ENCODE data around the gene ADCYAP1. TPM values are rescaled to one million over a fixed set of nuclear protein-coding genes. Genes with fewer than 3 reads are reported as not detected.

ADCYAP1 gene
- total RNA-seq, 1 donor from 2014 or later = 1.5 TPM

DNA sequence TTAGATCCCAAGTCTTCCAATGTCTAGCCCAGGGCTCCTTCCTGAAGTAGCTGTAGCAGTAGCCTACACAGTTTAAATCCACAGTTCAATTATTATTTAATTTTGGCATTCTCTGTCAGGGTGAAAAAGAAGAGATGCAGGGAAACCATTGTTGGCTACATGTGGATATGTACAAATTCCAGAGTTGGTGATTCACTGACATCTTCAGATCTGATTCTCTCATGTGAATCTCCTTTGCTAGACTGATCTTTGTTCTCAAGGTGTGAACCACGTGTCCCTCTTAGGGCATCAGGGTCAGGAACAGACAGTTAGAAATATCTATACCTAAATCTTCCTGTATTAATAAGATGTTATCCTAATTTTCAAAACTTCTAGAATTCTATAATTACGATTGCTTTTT is 36.7 kb downstream of the ADCYAP1 start:
- no peak for DNase-seq
- no peaks in the 10 kb centered on the region for H3K27me3 ChIP-seq
- TF ChIP-seq, protein P1, sequence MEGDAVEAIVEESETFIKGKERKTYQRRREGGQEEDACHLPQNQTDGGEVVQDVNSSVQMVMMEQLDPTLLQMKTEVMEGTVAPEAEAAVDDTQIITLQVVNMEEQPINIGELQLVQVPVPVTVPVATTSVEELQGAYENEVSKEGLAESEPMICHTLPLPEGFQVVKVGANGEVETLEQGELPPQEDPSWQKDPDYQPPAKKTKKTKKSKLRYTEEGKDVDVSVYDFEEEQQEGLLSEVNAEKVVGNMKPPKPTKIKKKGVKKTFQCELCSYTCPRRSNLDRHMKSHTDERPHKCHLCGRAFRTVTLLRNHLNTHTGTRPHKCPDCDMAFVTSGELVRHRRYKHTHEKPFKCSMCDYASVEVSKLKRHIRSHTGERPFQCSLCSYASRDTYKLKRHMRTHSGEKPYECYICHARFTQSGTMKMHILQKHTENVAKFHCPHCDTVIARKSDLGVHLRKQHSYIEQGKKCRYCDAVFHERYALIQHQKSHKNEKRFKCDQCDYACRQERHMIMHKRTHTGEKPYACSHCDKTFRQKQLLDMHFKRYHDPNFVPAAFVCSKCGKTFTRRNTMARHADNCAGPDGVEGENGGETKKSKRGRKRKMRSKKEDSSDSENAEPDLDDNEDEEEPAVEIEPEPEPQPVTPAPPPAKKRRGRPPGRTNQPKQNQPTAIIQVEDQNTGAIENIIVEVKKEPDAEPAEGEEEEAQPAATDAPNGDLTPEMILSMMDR (IDR thresholded peaks at IDR 0.05) = no peak
- no peak overlapping the region for H3K4me3 ChIP-seq
- intact Hi-C loops (cut with DNase I) = no loop called here
- H3K27ac ChIP-seq = no peak overlapping the region
- no peaks in the 10 kb centered on the region for H3K9me3 ChIP-seq
- no peaks in the 10 kb centered on the region for H3K36me3 ChIP-seq
- no peaks in the 10 kb centered on the region for H3K4me1 ChIP-seq
- ATAC-seq = no peak

DNA sequence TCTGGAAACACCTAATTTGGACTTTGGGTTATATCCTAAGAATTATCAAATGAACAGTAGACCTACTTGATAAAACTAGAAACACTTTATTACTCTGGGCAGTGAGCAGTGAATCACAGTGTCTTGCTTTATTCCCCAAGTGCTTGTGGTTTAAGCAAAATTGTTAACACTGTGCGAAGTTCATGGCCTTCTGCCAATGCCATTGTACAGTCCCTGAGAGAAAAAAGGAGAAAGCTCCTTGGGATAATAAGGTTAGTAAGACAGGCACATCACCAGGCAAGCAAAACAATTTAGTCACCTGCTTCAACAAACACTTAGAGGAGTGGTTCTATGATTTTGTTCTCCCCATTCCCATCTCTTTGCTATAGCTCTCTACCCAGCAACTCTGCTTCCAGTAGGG is 39.8 kb downstream of the ADCYAP1 start:
- H3K4me3 ChIP-seq = no peak overlapping the region
- no peak for DNase-seq
- TF ChIP-seq, protein P1 (IDR thresholded peaks at IDR 0.05) = no peak
- H3K4me1 ChIP-seq = no peaks in the 10 kb centered on the region
- no peaks in the 10 kb centered on the region for H3K36me3 ChIP-seq
- H3K27me3 ChIP-seq = no peaks in the 10 kb centered on the region
- no peak overlapping the region for H3K27ac ChIP-seq
- ATAC-seq = no peak
- no peaks in the 10 kb centered on the region for H3K9me3 ChIP-seq
- intact Hi-C loops (cut with DNase I) = no loop called here

DNA sequence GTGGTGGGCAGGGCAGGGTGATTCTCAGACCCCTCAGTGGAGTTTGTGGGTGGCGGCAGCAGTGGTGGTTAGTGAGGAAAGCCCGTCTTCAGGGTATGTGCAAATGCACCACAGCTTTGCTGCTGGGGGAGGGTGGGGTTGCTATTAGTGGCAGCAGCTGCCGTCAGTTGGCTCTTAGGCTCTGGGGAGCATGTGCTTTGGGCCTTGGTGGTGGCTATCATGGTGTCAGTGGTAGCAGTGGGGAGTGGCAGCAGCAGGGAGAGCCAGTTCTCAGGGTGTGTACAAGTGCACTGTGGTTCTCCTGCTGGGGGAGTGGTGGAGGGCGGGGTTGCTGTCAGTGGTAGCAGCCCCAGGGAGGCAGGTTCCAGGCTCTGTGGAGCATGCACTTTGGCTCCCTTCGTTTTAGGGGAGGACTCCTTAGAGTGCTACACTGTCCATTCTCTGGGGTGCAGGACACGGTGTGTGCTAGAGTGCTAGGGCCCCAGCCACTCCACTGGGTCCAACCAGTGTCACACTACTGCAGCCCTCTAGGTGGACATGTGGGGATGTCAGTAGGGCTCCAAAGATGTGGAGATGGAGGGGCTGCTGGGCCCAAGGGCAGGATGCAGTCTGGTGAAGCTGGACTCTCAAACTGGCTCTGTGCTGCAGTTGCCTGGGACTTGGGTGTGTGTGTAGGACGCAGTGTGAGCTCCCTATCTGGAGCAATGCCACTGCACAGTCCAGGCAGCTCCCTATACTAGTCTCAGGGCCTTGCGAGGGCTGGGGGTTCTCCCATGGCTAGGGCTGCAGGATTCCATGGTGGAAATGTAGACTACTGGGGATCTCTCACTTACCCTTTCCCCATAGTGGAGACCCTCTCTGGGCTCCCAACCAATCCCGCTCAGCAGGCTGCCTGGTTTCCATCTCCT is 45.3 kb downstream of the ADCYAP1 start:
- TF ChIP-seq, protein P1 (IDR thresholded peaks at IDR 0.05) = no peak
- Histone ChIP-seq H3K27ac (no peak overlapping the region), H3K4me3 (no peak overlapping the region), H3K9me3 (no peaks in the 10 kb centered on the region), H3K4me1 (no peaks in the 10 kb centered on the region), H3K36me3 (no peaks in the 10 kb centered on the region), H3K27me3 (peaks cover 5% of the 10 kb centered on the region)
- DNase-seq (no peak), ATAC-seq (peak; percentile 50)
- intact Hi-C loops (cut with DNase I) = no loop called here

GRCh38 chr18:950882-951495 is 46.3 kb downstream of the ADCYAP1 start:
- H3K27ac ChIP-seq = no peak overlapping the region
- no peaks in the 10 kb centered on the region for H3K36me3 ChIP-seq
- H3K9me3 ChIP-seq = no peaks in the 10 kb centered on the region
- TF ChIP-seq, protein P1 (IDR thresholded peaks at IDR 0.05) = no peak
- H3K4me1 ChIP-seq = no peaks in the 10 kb centered on the region
- DNase-seq (no peak), ATAC-seq (peak; percentile 71)
- H3K4me3 ChIP-seq = no peak overlapping the region
- H3K27me3 ChIP-seq = peaks cover 5% of the 10 kb centered on the region
- intact Hi-C loops (cut with DNase I) = no loop called here

DNA sequence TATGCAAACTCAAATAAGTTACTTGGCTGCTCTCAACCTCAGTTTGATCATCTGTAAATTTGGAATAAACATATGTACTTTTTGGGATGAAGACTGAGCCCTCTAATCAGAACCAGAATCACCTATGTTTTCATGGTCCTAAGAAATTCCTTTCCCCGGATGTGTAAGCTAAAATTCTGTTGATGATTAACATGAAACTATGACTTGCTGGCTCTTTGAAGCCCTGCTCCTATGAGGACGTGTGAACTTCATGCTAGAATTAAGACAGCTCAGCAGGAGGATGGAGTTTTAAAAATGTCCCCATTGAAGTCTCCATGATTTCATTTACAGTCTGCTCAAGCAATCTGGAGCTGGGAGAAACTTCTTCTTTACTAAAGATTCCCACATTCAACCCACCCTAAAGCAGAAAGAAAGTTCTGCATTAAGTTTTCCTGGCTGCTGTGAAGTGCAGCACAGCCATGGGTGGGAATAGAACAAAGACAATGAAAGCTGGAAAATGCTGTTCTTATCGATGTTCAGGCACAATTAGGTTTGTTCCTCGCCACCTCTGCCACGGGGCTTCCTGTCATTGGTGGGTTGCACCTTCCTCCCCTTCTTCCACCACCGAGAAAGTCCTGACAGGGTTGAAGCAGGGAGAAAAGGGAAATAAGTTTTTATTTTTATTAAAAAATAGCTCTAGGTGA is 50.9 kb downstream of the ADCYAP1 start:
- Histone ChIP-seq H3K27me3 (peaks cover 5% of the 10 kb centered on the region), H3K27ac (no peak overlapping the region), H3K36me3 (no peaks in the 10 kb centered on the region), H3K4me1 (no peaks in the 10 kb centered on the region), H3K4me3 (no peak overlapping the region), H3K9me3 (no peaks in the 10 kb centered on the region)
- intact Hi-C loops (cut with DNase I) = no loop called here
- ATAC-seq = no peak
- TF ChIP-seq, protein P1 (IDR thresholded peaks at IDR 0.05) = no peak
- DNase-seq = no peak

All from upper lobe of right lung (tissue), 1 donor.